ENCODE results near the gene LRRC75B. TPM values are rescaled to one million over a fixed set of nuclear protein-coding genes. Genes with fewer than 3 reads are reported as not detected.
"Not testable (repeated sequence)": the region's sequence is repeated elsewhere in the genome, so short reads cannot be mapped to it uniquely, and the experiment has no call there.

Gene LRRC75B
- total RNA-seq: 4.5 and 4.7 TPM in 2 replicates

DNA sequence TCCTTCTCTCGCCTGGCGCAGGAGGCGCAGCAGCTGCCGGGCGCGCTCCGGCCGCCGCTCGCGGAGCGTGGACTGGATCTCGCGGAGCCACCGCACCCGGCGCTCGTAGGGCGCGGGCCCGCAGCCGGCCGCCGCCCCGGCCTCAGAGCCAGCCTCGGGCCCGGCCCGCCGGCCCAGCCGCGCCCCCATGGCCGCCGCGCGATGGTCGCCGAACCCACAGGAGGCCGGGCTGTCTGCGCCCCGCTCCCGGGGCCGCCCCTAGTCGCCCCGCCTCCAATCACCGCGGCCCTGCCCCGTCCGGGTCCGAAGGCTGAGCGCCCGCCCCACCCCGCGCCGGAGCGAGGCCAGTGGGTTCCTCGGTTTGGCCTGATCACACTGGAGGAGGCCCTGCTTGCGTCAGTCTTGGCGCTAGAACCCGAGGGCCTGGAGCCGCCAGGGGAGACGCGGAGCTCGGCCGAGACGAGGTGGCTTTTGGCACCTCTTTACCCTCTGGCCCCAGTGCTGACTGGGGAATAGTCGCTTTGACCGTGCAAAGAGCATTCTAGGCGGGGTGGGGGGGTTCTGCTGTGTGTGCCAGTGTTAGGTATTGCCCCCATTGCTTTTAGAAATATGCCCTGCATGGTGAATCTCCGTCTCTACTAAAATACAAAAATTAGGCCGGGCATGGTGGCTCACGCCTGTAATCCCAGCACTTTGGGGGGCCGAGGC lies at the start of gene LRRC75B:
LRRC75B (minus strand) TSS at position 223 of the 708 bp plus-strand sequence; CDS start at position 189, 34 bp downstream.
- Mint-ChIP-seq H3K4me3 (ENCODE audit: low read depth) (peak within 1 kb of the TSS; percentile 90), H3K4me1 (ENCODE audit: low read depth) (peaks cover 4% of the 10 kb centered on the region), H3K9me3 (no peaks in the 10 kb centered on the region), H3K27me3 (ENCODE audit: low read depth) (peaks cover 1% of the 10 kb centered on the region), H3K27ac (peak within 1 kb of the TSS; percentile 71), H3K36me3 (ENCODE audit: low read depth) (no peaks in the 10 kb centered on the region)
- peak; percentile 30 for DNase-seq (ENCODE audit: low spot score)
- intact Hi-C loops (cut with micrococcal nuclease): no loop called here

GRCh38 chr22:24642307-24642706 lies 49.4 kb upstream of the LRRC75B start:
- H3K27me3 Mint-ChIP-seq (ENCODE audit: low read depth); intact Hi-C loops (cut with micrococcal nuclease); H3K4me1 Mint-ChIP-seq (ENCODE audit: low read depth); H3K36me3 Mint-ChIP-seq (ENCODE audit: low read depth); H3K9me3 Mint-ChIP-seq; DNase-seq (ENCODE audit: low spot score); H3K27ac Mint-ChIP-seq; H3K4me3 Mint-ChIP-seq (ENCODE audit: low read depth): not testable (repeated sequence)

DNA sequence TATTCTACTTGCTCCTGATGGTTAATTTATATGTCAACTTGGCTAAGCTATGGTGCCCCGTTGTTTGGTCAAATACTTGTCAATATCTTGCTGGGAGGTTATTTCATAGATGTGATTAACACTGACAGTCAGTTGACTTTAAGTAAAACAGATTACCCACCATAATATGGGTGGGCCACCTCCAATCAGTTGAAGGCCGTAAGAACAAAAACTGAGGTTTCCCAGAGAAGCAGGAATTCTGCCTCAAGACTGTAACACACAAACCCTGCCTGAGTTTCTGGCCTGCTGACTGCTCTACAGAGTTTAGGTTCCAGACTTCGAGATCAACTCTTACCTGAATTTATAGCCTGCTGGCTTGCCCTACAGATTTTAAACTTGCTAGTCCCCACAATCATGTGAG lies 43.6 kb upstream of the LRRC75B start:
- DNase-seq (ENCODE audit: low spot score); intact Hi-C loops (cut with micrococcal nuclease); H3K36me3 Mint-ChIP-seq (ENCODE audit: low read depth); H3K9me3 Mint-ChIP-seq; H3K4me3 Mint-ChIP-seq (ENCODE audit: low read depth); H3K27ac Mint-ChIP-seq; H3K27me3 Mint-ChIP-seq (ENCODE audit: low read depth): not testable (repeated sequence)
- H3K4me1 Mint-ChIP-seq (ENCODE audit: low read depth): peaks cover 20% of the 10 kb centered on the region

GRCh38 chr22:24634776-24635389 lies 42.0 kb upstream of the LRRC75B start:
- H3K9me3 Mint-ChIP-seq; H3K36me3 Mint-ChIP-seq (ENCODE audit: low read depth); DNase-seq (ENCODE audit: low spot score); intact Hi-C loops (cut with micrococcal nuclease); H3K4me3 Mint-ChIP-seq (ENCODE audit: low read depth); H3K27me3 Mint-ChIP-seq (ENCODE audit: low read depth): not testable (repeated sequence)
- Mint-ChIP-seq H3K27ac (peak overlapping the region; percentile 38), H3K4me1 (ENCODE audit: low read depth) (peaks cover 20% of the 10 kb centered on the region)

- intact Hi-C loops (cut with micrococcal nuclease); H3K36me3 Mint-ChIP-seq (ENCODE audit: low read depth); H3K9me3 Mint-ChIP-seq; DNase-seq (ENCODE audit: low spot score); H3K27me3 Mint-ChIP-seq (ENCODE audit: low read depth); H3K4me3 Mint-ChIP-seq (ENCODE audit: low read depth): not testable (repeated sequence)
- Mint-ChIP-seq H3K4me1 (ENCODE audit: low read depth) (peaks cover 20% of the 10 kb centered on the region), H3K27ac (peak overlapping the region; percentile 2)
These were observed 40.6 kb upstream of the LRRC75B start for GRCh38 chr22:24633231-24634023.

DNA sequence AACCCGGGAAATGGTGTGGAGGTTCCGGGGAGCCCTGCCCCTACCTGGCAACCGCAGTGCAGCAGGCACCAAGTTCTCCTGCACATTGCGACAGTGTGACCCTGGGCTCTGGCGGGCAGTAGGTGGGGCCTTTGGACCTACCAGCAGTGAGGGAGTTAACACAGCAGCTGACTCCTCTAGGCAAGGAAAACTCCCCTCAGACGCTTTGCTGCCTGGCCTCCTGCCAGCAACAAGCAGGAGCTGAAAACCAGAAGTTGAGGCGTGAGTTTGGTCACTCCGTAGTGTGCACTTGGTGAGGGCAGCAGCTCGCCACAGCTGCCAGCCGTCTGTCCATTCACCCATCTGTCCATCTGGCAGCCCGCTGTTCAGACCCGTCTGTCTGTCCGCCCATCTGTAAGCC lies 39.8 kb upstream of the LRRC75B start:
- intact Hi-C loops (cut with micrococcal nuclease); H3K36me3 Mint-ChIP-seq (ENCODE audit: low read depth); H3K9me3 Mint-ChIP-seq; H3K27me3 Mint-ChIP-seq (ENCODE audit: low read depth); H3K27ac Mint-ChIP-seq; DNase-seq (ENCODE audit: low spot score); H3K4me3 Mint-ChIP-seq (ENCODE audit: low read depth): not testable (repeated sequence)
- H3K4me1 Mint-ChIP-seq (ENCODE audit: low read depth): peaks cover 20% of the 10 kb centered on the region

GRCh38 chr22:24631430-24632122 lies 38.7 kb upstream of the LRRC75B start:
- peaks cover 18% of the 10 kb centered on the region for H3K4me1 Mint-ChIP-seq (ENCODE audit: low read depth)
- H3K4me3 Mint-ChIP-seq (ENCODE audit: low read depth); intact Hi-C loops (cut with micrococcal nuclease); H3K9me3 Mint-ChIP-seq; H3K27ac Mint-ChIP-seq; H3K36me3 Mint-ChIP-seq (ENCODE audit: low read depth); DNase-seq (ENCODE audit: low spot score); H3K27me3 Mint-ChIP-seq (ENCODE audit: low read depth): not testable (repeated sequence)

DNA sequence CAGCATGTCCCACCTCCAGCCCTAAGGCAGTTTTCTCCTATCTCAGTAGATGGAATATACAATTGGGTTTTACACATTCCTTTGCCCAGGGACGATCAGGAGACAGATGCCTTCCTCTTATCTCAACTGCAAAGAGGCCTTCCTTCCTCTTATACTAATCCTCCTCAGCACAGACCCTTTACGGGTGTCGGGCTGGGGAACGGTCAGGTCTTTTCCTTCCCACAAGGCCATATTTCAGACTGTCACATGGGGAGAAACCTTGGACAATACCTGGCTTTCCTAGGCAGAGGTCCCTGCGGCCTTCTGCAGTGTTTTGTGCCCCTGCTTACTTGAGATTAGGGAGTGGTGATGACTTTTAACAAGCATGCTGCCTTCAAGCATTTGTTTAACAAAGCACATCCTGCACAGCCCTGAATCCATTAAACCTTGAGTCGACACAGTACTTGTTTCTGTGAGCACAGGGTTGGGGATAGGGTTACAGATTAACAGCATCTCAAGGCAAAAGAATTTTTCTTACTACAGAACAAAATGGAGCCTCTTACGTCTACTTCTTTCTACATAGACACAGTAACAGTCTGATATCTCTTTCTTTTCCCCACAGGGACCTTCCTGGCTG lies 38.0 kb upstream of the LRRC75B start:
- intact Hi-C loops (cut with micrococcal nuclease); H3K36me3 Mint-ChIP-seq (ENCODE audit: low read depth); H3K27me3 Mint-ChIP-seq (ENCODE audit: low read depth); H3K27ac Mint-ChIP-seq; H3K4me3 Mint-ChIP-seq (ENCODE audit: low read depth); DNase-seq (ENCODE audit: low spot score); H3K9me3 Mint-ChIP-seq: not testable (repeated sequence)
- H3K4me1 Mint-ChIP-seq (ENCODE audit: low read depth): peaks cover 15% of the 10 kb centered on the region

- H3K36me3 Mint-ChIP-seq (ENCODE audit: low read depth); H3K27me3 Mint-ChIP-seq (ENCODE audit: low read depth); H3K4me3 Mint-ChIP-seq (ENCODE audit: low read depth); H3K9me3 Mint-ChIP-seq; H3K4me1 Mint-ChIP-seq (ENCODE audit: low read depth); DNase-seq (ENCODE audit: low spot score); H3K27ac Mint-ChIP-seq; intact Hi-C loops (cut with micrococcal nuclease): not testable (repeated sequence)
These were observed 36.2 kb upstream of the LRRC75B start for GRCh38 chr22:24629069-24629468.

- H3K27ac Mint-ChIP-seq; H3K9me3 Mint-ChIP-seq; H3K4me3 Mint-ChIP-seq (ENCODE audit: low read depth); DNase-seq (ENCODE audit: low spot score); H3K4me1 Mint-ChIP-seq (ENCODE audit: low read depth); H3K36me3 Mint-ChIP-seq (ENCODE audit: low read depth); H3K27me3 Mint-ChIP-seq (ENCODE audit: low read depth); intact Hi-C loops (cut with micrococcal nuclease): not testable (repeated sequence)
These were observed 35.0 kb upstream of the LRRC75B start for GRCh38 chr22:24627911-24628310.

- DNase-seq (ENCODE audit: low spot score): peak; percentile 34
These were observed 29.7 kb upstream of the LRRC75B start for GRCh38 chr22:24622596-24622995.

GRCh38 chr22:24621244-24621643 lies 28.4 kb upstream of the LRRC75B start:
- intact Hi-C loops (cut with micrococcal nuclease); H3K9me3 Mint-ChIP-seq; DNase-seq (ENCODE audit: low spot score); H3K27ac Mint-ChIP-seq; H3K4me1 Mint-ChIP-seq (ENCODE audit: low read depth); H3K4me3 Mint-ChIP-seq (ENCODE audit: low read depth); H3K27me3 Mint-ChIP-seq (ENCODE audit: low read depth): not testable (repeated sequence)
- peaks cover 19% of the 10 kb centered on the region for H3K36me3 Mint-ChIP-seq (ENCODE audit: low read depth)

More at GRCh38 chr22:24622596-24622995, 29.7 kb upstream of the LRRC75B start:
- intact Hi-C loops (cut with micrococcal nuclease); H3K27ac Mint-ChIP-seq; H3K4me1 Mint-ChIP-seq (ENCODE audit: low read depth); H3K4me3 Mint-ChIP-seq (ENCODE audit: low read depth); H3K9me3 Mint-ChIP-seq; H3K27me3 Mint-ChIP-seq (ENCODE audit: low read depth): not testable (repeated sequence)
- peaks cover 12% of the 10 kb centered on the region for H3K36me3 Mint-ChIP-seq (ENCODE audit: low read depth)

Data from activated T-helper 2 cell treated with anti-CD3 and anti-CD28 coated beads, Interferon-gamma antibody, Interleukin-2, Interleukin-4, amounts not matched to agents 10 μg/mL and 5 μg/mL and 100 μg/mL, durations not matched to agents 14 hours and 24 hours and 36 hours (primary cell).